Neural progenitor cell (in vitro differentiated cells): ENCODE results near the gene ZC3H15.

Source experiments
- CTCF ChIP-seq: fragments of 200-600 bp; sonication (generic); IDR thresholded peaks from 2 replicates; pipeline ENCODE4 v1.5.1; 2017; ENCODE audit warnings: antibody characterized with exemption, mild to moderate bottlenecking
- EZH2 ChIP-seq: fragments of 200-600 bp; sonication (generic); IDR thresholded peaks from 2 replicates; pipeline ENCODE4 v1.6.1; 2017; ENCODE audit warnings: antibody characterized with exemption, mild to moderate bottlenecking, moderate library complexity

GRCh38 chr2:186456941-186457340, 29.1 kb upstream of the ZC3H15 start:
- TF ChIP-seq CTCF (no peak), EZH2 (no peak)
